HL-60 (cell line): Measurements from ENCODE around the gene TMUB1.

Experiments used
- DNase-seq, 2 experiments: peaks; one replicate each; pipeline ENCODE4 v3.0.0-alpha.2; 2010 to 2020; ENCODE audit warnings: low read depth in 1 of 2, low spot score in 1 of 2
- H3K27ac ChIP-seq: fragments of 250-450 bp; sonication (Bioruptor Pico); replicated peaks from 2 replicates; pipeline ENCODE4 v1.5.1; 2020; ENCODE audit warnings: mild to moderate bottlenecking, moderate library complexity
- H3K27me3 ChIP-seq: fragments of 250-450 bp; sonication (Bioruptor Pico); 2 replicates; pipeline ENCODE4 v1.5.1; 2021; ENCODE audit warnings: mild to moderate bottlenecking, moderate library complexity; ENCODE audit not compliant: insufficient read depth, poor library complexity, severe bottlenecking
- H3K4me3 ChIP-seq: replicated peaks from 2 replicates; pipeline ENCODE4 v1.5.1; 2011; ENCODE audit warnings: mild to moderate bottlenecking, control low read depth, low read length; ENCODE audit not compliant: insufficient read depth
- GABPA ChIP-seq: IDR thresholded peaks from 2 replicates; pipeline ENCODE4 v1.6.1; 2012; ENCODE audit warnings: low read depth
- POLR2AphosphoS5 ChIP-seq: IDR thresholded peaks from 2 replicates; pipeline ENCODE4 v1.6.1; 2012; ENCODE audit warnings: low read depth
- REST ChIP-seq: IDR thresholded peaks from 2 replicates; pipeline ENCODE4 v1.6.1; 2012; ENCODE audit warnings: low read depth; ENCODE audit not compliant: insufficient replicate concordance
- SPI1 ChIP-seq: IDR thresholded peaks from 2 replicates; pipeline ENCODE4 v1.6.1; 2012; ENCODE audit warnings: low read depth, mild to moderate bottlenecking, borderline replicate concordance
- TF ChIP-seq, protein P1 (sequence below): IDR thresholded peaks from one replicate; pipeline ENCODE4 v1.5.1; 2011; ENCODE audit warnings: low read length, control low read depth, inconsistent platforms; ENCODE audit not compliant: insufficient read depth

Gene TMUB1

DNA sequence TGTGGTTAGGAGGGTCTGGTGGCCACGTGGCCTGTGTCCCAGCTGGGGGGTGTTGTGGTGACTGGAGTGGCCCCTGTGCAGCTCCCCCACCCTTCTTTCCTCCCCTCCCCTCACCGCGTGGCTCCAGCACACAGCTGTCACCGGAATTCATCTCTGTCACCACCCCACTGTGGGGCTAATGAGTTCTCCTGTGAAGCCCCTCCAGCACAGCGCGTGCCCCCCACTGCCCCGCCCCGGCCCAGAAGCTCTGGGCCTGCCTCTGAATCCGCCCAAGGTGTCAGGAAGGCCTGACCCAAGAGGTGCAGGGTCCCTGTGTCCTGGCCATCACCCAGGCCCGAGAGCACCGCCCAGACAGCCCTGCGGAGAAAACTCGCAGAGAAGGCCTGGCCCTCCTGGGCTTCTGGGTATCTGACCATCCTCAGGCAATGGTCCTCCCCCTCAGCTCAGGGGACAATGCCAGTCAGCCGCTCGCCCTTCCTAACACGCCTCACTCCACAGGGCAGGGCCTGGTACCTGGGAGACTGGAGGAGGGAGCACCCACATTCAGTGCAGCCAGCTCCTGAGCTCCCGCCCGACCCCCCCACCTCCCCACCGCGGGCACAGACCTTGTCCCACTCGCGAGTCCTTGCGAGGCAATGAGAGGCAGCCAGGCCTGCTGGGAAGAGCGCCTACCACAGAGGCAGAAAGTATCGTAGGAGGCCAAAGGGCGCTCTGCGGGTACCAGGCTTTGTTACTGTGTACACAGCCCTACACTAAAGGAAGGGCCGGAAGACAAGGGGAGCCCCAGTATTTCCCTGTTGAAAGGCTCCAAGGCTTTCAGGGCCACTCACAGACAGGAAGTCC is 46.0 kb upstream of the TMUB1 start:
- TF ChIP-seq REST (no peak), SPI1 (no peak), GABPA (no peak), POLR2AphosphoS5 (no peak)
- TF ChIP-seq, protein P1, sequence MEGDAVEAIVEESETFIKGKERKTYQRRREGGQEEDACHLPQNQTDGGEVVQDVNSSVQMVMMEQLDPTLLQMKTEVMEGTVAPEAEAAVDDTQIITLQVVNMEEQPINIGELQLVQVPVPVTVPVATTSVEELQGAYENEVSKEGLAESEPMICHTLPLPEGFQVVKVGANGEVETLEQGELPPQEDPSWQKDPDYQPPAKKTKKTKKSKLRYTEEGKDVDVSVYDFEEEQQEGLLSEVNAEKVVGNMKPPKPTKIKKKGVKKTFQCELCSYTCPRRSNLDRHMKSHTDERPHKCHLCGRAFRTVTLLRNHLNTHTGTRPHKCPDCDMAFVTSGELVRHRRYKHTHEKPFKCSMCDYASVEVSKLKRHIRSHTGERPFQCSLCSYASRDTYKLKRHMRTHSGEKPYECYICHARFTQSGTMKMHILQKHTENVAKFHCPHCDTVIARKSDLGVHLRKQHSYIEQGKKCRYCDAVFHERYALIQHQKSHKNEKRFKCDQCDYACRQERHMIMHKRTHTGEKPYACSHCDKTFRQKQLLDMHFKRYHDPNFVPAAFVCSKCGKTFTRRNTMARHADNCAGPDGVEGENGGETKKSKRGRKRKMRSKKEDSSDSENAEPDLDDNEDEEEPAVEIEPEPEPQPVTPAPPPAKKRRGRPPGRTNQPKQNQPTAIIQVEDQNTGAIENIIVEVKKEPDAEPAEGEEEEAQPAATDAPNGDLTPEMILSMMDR = no peak
- H3K4me3 ChIP-seq = no peak overlapping the region
- no peaks in the 10 kb centered on the region for H3K27me3 ChIP-seq
- no peak overlapping the region for H3K27ac ChIP-seq
- DNase-seq = no peak

DNA sequence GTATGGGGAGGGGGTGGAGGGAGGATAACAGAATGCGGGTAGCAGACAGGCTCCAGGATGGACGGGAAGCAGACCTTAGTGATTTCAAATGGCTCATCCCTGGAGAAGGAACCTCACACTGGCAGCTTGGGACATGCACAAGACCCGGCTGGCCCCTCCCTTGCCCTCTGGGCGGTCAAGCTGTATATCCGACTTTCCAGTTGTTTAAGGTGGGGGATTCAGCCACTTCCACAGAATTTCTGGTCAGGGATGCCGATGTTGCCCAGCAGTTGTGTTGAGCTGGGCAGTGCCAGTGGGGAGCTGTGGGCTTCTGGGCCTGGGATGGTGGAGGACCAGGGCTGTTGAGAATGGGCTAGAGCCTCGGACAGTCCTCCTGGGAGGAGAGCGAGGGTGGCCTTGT is 45.4 kb upstream of the TMUB1 start:
- no peak for DNase-seq
- Histone ChIP-seq H3K4me3 (no peak overlapping the region), H3K27me3 (no peaks in the 10 kb centered on the region), H3K27ac (no peak overlapping the region)
- TF ChIP-seq, protein P1 = no peak
- no peak for TF ChIP-seq POLR2AphosphoS5
- TF ChIP-seq GABPA = no peak
- no peak for TF ChIP-seq REST
- TF ChIP-seq SPI1 = no peak

DNA sequence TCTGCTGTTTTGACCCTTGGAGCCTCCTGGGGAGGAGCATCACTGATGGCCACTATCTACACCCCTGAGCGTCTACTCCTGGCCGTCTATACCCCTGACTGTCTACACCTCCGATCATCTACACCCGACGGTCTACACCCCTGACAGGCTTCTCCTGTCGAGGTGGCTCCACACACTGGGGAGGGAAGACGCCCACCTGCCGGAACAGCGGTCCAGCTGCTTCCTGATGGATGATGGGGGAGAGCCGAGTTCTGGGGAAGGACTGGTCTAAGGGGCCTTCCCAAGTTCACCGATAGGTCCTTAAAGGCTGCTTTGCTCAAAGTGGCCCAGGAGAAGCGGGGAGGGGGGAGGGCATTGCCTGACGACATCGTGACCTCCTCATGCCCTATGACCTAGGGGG is 44.9 kb upstream of the TMUB1 start:
- H3K4me3 ChIP-seq = no peak overlapping the region
- H3K27me3 ChIP-seq = no peaks in the 10 kb centered on the region
- no peak for DNase-seq
- no peak overlapping the region for H3K27ac ChIP-seq
- TF ChIP-seq GABPA = no peak
- no peak for TF ChIP-seq SPI1
- TF ChIP-seq REST = no peak
- TF ChIP-seq POLR2AphosphoS5 = no peak
- TF ChIP-seq, protein P1 = no peak
